SU-DHL-6 (cell line): ENCODE data around the gene ABCD3.
"Not testable (repeated sequence)": the region's sequence is repeated elsewhere in the genome, so short reads cannot be mapped to it uniquely, and the experiment has no call there.

Experiments
- CTCF ChIP-seq: fragments of 200-600 bp; sonication (generic); IDR thresholded peaks from one replicate; pipeline ENCODE4 v1.5.1; 2017; ENCODE audit warnings: antibody characterized with exemption, mild to moderate bottlenecking, low read length, moderate library complexity; ENCODE audit not compliant: insufficient read depth, poor library complexity, severe bottlenecking
- EZH2phosphoT487 ChIP-seq: fragments of 200-600 bp; sonication (generic), shearing (Covaris generic); conservative IDR thresholded peaks from 2 replicates; pipeline ENCODE4 v1.6.1; 2018; ENCODE audit warnings: mild to moderate bottlenecking, antibody characterized with exemption, low read length, moderate library complexity, mixed read lengths

- TF ChIP-seq CTCF, EZH2phosphoT487: not testable (repeated sequence)
Measured at GRCh38 chr1:94426485-94426870, 8.3 kb downstream of the ABCD3 start.
